Sigmoid colon (tissue), 4 donors: ENCODE data around the gene FOXK2.

ENCODE experiments used
- CTCF ChIP-seq, 4 experiments: fragments of 450-650 bp in 3 of 4; fragments of 200-600 bp in 1 of 4; IDR thresholded peaks; one replicate each; pipeline ENCODE4 v1.5.1; 2016 to 2019; ENCODE audit warnings: antibody characterized with exemption in 4 of 4, mild to moderate bottlenecking in 3 of 4, moderate library complexity in 2 of 4
- EP300 ChIP-seq, 4 donors: sonication (generic); formaldehyde crosslinking; IDR thresholded peaks; one replicate each; pipeline ENCODE4 v1.6.1; 2017; ENCODE audit warnings: antibody characterized with exemption in 4 of 4
- POLR2A ChIP-seq, 2 donors: fragments of 450-650 bp; IDR thresholded peaks; one replicate each; pipeline ENCODE4 v1.6.1; 2016; ENCODE audit warnings: antibody characterized with exemption in 2 of 2, mild to moderate bottlenecking in 2 of 2, moderate library complexity in 2 of 2

GRCh38 chr17:82644148-82644547 is 124.6 kb downstream of the FOXK2 start:
- TF ChIP-seq POLR2A (IDR thresholded peaks at IDR 0.05): no peak
- TF ChIP-seq EP300 (IDR thresholded peaks at IDR 0.05): no peak
- no peak for TF ChIP-seq CTCF (IDR thresholded peaks at IDR 0.05)
